PC-3 (cell line): ENCODE data around the gene NAV2. TPM values are rescaled to one million over a fixed set of nuclear protein-coding genes. Genes with fewer than 3 reads are reported as not detected.
"Not testable (repeated sequence)": the region's sequence is repeated elsewhere in the genome, so short reads cannot be mapped to it uniquely, and the experiment has no call there.

ENCODE experiments used
- ATAC-seq: fragments of 200-7000 bp; cut with Tn5 transposase; 2 replicates; pipeline ENCODE4 v1.9.1; 2020; ENCODE audit warnings: mild to moderate bottlenecking, moderate library complexity
- BruUV-seq: library from RNA; stranded (reverse); fragments of 400-500 nt; replicated peaks from 2 replicates; lab custom pipeline; 2021; lab: Mats Ljungman, UMichigan
- CTCF ChIA-PET: fragments of 300-600 bp; sonication (Branson Sonifier 250); formaldehyde crosslinking; loops from one replicate; lab custom pipeline; 2022; ENCODE audit warnings: antibody characterized with exemption; lab: Charles Lee
- POLR2A ChIA-PET: fragments of 300-600 bp; sonication (Branson Sonifier 250); formaldehyde crosslinking; loops from one replicate; lab custom pipeline; 2022; ENCODE audit warnings: antibody characterized with exemption; ENCODE audit not compliant: unreplicated experiment; lab: Charles Lee
- DNase-seq: peaks from one replicate; pipeline ENCODE4 v3.0.0-alpha.2; 2015
- H2AFZ ChIP-seq: fragments of 300-600 bp; sonication (generic); 2 replicates; pipeline ENCODE4 v1.6.0; 2016; ENCODE audit warnings: antibody characterized with exemption, low read length
- H3F3A ChIP-seq: fragments of 300-600 bp; sonication (generic); one replicate; pipeline ENCODE4 v1.6.0; 2017; ENCODE audit warnings: antibody characterized with exemption, low read length, control low read depth, mild to moderate bottlenecking; ENCODE audit not compliant: unreplicated experiment
- H3K27ac ChIP-seq: fragments of 300-600 bp; sonication (generic); 2 replicates; pipeline ENCODE4 v1.5.1; 2016; ENCODE audit warnings: mild to moderate bottlenecking, low read length
- H3K27me3 ChIP-seq: fragments of 300-600 bp; sonication (generic); 2 replicates; pipeline ENCODE4 v1.6.1; 2016; ENCODE audit warnings: low read length, mixed read lengths
- H3K36me3 ChIP-seq: fragments of 300-600 bp; sonication (generic); 2 replicates; pipeline ENCODE4 v1.6.1; 2016; ENCODE audit warnings: low read depth, mixed run types, low read length, mixed read lengths
- H3K4me1 ChIP-seq: fragments of 300-600 bp; sonication (generic); 2 replicates; pipeline ENCODE4 v1.5.1; 2016; ENCODE audit warnings: low read length; ENCODE audit not compliant: insufficient read depth
- H3K4me2 ChIP-seq: fragments of 300-600 bp; sonication (generic); 2 replicates; pipeline ENCODE4 v1.6.0; 2016; ENCODE audit warnings: low read length
- H3K4me3 ChIP-seq: fragments of 300-600 bp; sonication (generic); 2 replicates; pipeline ENCODE4 v1.5.1; 2016; ENCODE audit warnings: mild to moderate bottlenecking, low read length, mixed read lengths
- H3K79me2 ChIP-seq: fragments of 300-600 bp; sonication (generic); 2 replicates; pipeline ENCODE4 v1.6.1; 2017; ENCODE audit warnings: low read length, mixed read lengths
- H3K9ac ChIP-seq: fragments of 300-600 bp; sonication (generic); 2 replicates; pipeline ENCODE4 v1.6.0; 2016; ENCODE audit warnings: mild to moderate bottlenecking, low read length
- H3K9me2 ChIP-seq: fragments of 300-600 bp; sonication (generic); replicated peaks from 2 replicates; pipeline ENCODE4 v1.6.1; 2016; ENCODE audit warnings: mixed run types, low read length, mixed read lengths
- H3K9me3 ChIP-seq: fragments of 300-600 bp; sonication (generic); 2 replicates; pipeline ENCODE4 v1.6.1; 2016; ENCODE audit warnings: low read length, mixed read lengths
- H4K20me1 ChIP-seq: fragments of 300-600 bp; sonication (generic); 2 replicates; pipeline ENCODE4 v1.6.1; 2016; ENCODE audit warnings: low read length, mixed read lengths
- CTCF ChIP-seq: fragments of 300-600 bp; sonication (generic); conservative IDR thresholded peaks from 2 replicates; pipeline ENCODE4 v1.5.1; 2017; ENCODE audit warnings: antibody characterized with exemption, low read depth, mild to moderate bottlenecking, low read length
- EZH2 ChIP-seq: fragments of 300-600 bp; sonication (generic); IDR thresholded peaks from one replicate; pipeline ENCODE4 v1.6.1; 2017; ENCODE audit warnings: antibody characterized with exemption, mild to moderate bottlenecking, low read length; ENCODE audit not compliant: unreplicated experiment
- EZH2phosphoT487 ChIP-seq: fragments of 300-600 bp; sonication (generic); IDR thresholded peaks from 2 replicates; pipeline ENCODE4 v1.6.1; 2018; ENCODE audit warnings: mild to moderate bottlenecking, antibody characterized with exemption, low read length, borderline replicate concordance
- intact Hi-C: fragments of 100-400 bp; cut with micrococcal nuclease; formaldehyde crosslinking; loops from 2 replicates; pipeline ENCODE4 v1.9.0; 2023
- total RNA-seq: library from RNA; depleted of rRNA; stranded (reverse); fragments of >200 nt; gene quantifications from 2 replicates; pipeline ENCODE4 v1.2.3, GENCODE V29; 2014

Gene NAV2
- total RNA-seq, 1 experiment from 2014 or later: 10.4 TPM

DNA sequence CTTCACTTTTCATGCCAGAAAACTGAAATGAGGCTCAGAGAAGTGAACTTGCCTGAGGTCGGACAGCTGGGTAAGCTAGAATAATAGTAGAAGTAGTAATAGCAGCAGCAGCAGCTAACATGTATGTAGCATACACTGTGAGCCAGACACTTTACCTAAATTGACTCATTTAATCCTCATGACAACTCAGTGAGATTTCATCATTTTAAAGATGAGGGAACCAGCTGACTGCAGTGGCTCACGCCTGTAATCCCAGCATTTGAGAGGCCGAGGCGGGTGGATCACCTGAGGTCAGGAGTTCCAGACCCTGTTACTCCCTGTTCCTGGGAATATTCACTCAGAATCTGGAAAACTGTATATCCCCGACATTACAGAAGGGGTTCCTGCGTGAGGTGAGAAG is 293.1 kb downstream of the NAV2 start:
- no peak overlapping the region for H3K4me2 ChIP-seq
- no peaks in the 10 kb centered on the region for H3K9me2 ChIP-seq
- H3K36me3 ChIP-seq: no peaks in the 10 kb centered on the region
- BruUV-seq: no TSS peak
- H3K79me2 ChIP-seq: no peaks in the 10 kb centered on the region
- H3F3A ChIP-seq: no peaks in the 10 kb centered on the region
- no peaks in the 10 kb centered on the region for H4K20me1 ChIP-seq
- H3K9ac ChIP-seq: no peak overlapping the region
- TF ChIP-seq EZH2phosphoT487 (no peak), EZH2 (no peak), CTCF (no peak)
- H3K4me3 ChIP-seq: no peak overlapping the region
- no peak overlapping the region for H3K27ac ChIP-seq
- CTCF ChIA-PET: interaction anchor here (0.7 kb wide), 1 partner anchor 59 kb away, joined by 3 read pairs; no protein-coding TSS in a partner anchor
- DNase-seq (no peak), ATAC-seq (no peak)
- intact Hi-C loops: no loop called here
- no peak overlapping the region for H2AFZ ChIP-seq
- H3K9me3 ChIP-seq: no peaks in the 10 kb centered on the region
- POLR2A ChIA-PET: no interaction called here
- H3K4me1 ChIP-seq: peaks cover 16% of the 10 kb centered on the region
- no peaks in the 10 kb centered on the region for H3K27me3 ChIP-seq

DNA sequence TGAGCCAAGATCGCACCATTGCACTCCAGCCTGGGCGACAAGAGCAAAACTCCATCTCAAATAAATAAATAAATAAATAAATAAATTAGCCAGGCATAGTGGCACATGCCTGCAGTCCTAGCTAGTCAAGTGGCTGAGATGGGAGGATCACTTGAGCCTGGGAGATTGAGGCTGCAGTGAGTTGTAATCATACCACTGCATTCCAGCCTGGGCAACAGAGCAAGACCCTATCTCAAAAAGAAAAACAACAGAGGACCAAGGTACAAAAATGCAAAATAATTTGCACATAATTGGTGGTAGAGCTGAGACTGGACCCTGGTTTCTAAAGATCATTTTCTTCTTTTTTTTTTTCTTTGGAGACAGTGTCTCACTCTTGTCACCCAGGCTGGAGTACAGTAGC is 294.0 kb downstream of the NAV2 start:
- BruUV-seq, DNase-seq, H3K9me2 ChIP-seq, intact Hi-C loops, H3F3A ChIP-seq, H3K27me3 ChIP-seq, H3K36me3 ChIP-seq, H3K9me3 ChIP-seq, H3K27ac ChIP-seq, H3K79me2 ChIP-seq, CTCF ChIA-PET, H3K4me3 ChIP-seq, H3K4me2 ChIP-seq, H4K20me1 ChIP-seq, ATAC-seq, H3K9ac ChIP-seq, H2AFZ ChIP-seq, POLR2A ChIA-PET: not testable (repeated sequence)
- H3K4me1 ChIP-seq: peaks cover 16% of the 10 kb centered on the region

DNA sequence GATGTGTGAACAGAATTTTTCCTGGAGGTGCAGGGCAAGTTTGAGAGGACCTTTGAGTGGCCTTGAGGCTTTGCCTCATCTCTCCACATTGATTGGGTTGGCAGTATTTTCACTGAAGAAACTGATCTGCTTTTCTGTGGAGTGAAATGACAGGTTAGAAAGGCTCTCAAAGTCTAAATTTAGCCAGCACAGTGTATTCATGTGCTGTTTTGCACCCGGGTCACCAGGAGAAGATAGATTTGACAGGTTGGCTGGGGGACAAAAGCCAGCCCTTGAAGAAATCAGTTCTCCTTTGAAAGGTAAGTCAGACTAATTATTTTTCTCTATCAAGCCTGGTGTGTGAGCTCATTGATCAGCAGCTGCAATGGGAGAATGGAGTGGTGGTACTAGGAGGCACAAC is 294.7 kb downstream of the NAV2 start:
- no peaks in the 10 kb centered on the region for H3F3A ChIP-seq
- CTCF ChIA-PET: no interaction called here
- no peak overlapping the region for H3K9ac ChIP-seq
- no peak overlapping the region for H3K4me2 ChIP-seq
- no TSS peak for BruUV-seq
- H3K36me3 ChIP-seq: no peaks in the 10 kb centered on the region
- ATAC-seq (no peak), DNase-seq (no peak)
- no peak overlapping the region for H2AFZ ChIP-seq
- no peaks in the 10 kb centered on the region for H4K20me1 ChIP-seq
- H3K27ac ChIP-seq: no peak overlapping the region
- no peaks in the 10 kb centered on the region for H3K79me2 ChIP-seq
- TF ChIP-seq EZH2: no peak
- no peak for TF ChIP-seq CTCF
- no peak for TF ChIP-seq EZH2phosphoT487
- peaks cover 14% of the 10 kb centered on the region for H3K4me1 ChIP-seq
- H3K27me3 ChIP-seq: no peaks in the 10 kb centered on the region
- no peaks in the 10 kb centered on the region for H3K9me3 ChIP-seq
- no peaks in the 10 kb centered on the region for H3K9me2 ChIP-seq
- intact Hi-C loops: no loop called here
- H3K4me3 ChIP-seq: no peak overlapping the region
- POLR2A ChIA-PET: interaction anchor here (0.7 kb wide), 1 partner anchor 46 kb away, joined by 3 read pairs; no protein-coding TSS in a partner anchor
